ENCODE measurements around the gene ZNF333. TPM values are rescaled to one million over a fixed set of nuclear protein-coding genes. Genes with fewer than 3 reads are reported as not detected.
"Not testable (repeated sequence)": the region's sequence is repeated elsewhere in the genome, so short reads cannot be mapped to it uniquely, and the experiment has no call there.

The ZNF333 gene
- total RNA-seq, 1 donor from 2014 or later: 16.5 TPM

GRCh38 chr19:14699641-14700040 is 9.8 kb downstream of the ZNF333 start:
- no peak for DNase-seq (ENCODE audit: low spot score)

GRCh38 chr19:14700711-14701375 is 11.0 kb downstream of the ZNF333 start:
- DNase-seq (ENCODE audit: low spot score): no peak

- DNase-seq (ENCODE audit: low spot score): no peak
Observed at GRCh38 chr19:14703833-14704232, 14.0 kb downstream of the ZNF333 start.

- DNase-seq (ENCODE audit: low spot score): no peak
Observed at GRCh38 chr19:14704450-14704849, 14.6 kb downstream of the ZNF333 start.

GRCh38 chr19:14715841-14716240 is 26.0 kb downstream of the ZNF333 start:
- DNase-seq (ENCODE audit: low spot score): no peak

- no peak for DNase-seq (ENCODE audit: low spot score)
Observed at GRCh38 chr19:14718522-14719116, 28.8 kb downstream of the ZNF333 start.

- DNase-seq (ENCODE audit: low spot score): no peak
Observed at GRCh38 chr19:14719162-14719561, 29.3 kb downstream of the ZNF333 start.

- DNase-seq (ENCODE audit: low spot score): no peak
Observed at GRCh38 chr19:14722127-14722526, 32.3 kb downstream of the ZNF333 start.

- DNase-seq (ENCODE audit: low spot score): no peak
Observed at GRCh38 chr19:14728595-14728994, 38.7 kb downstream of the ZNF333 start.

- DNase-seq (ENCODE audit: low spot score): no peak
Observed at GRCh38 chr19:14731200-14731599, 41.4 kb downstream of the ZNF333 start.

GRCh38 chr19:14732510-14732909 is 42.7 kb downstream of the ZNF333 start:
- DNase-seq (ENCODE audit: low spot score): no peak

- no peak for DNase-seq (ENCODE audit: low spot score)
Observed at GRCh38 chr19:14733574-14733973, 43.7 kb downstream of the ZNF333 start.

- no peak for DNase-seq (ENCODE audit: low spot score)
Observed at GRCh38 chr19:14735915-14736314, 46.1 kb downstream of the ZNF333 start.

- no peak for DNase-seq (ENCODE audit: low spot score)
Observed at GRCh38 chr19:14746886-14747285, 57.0 kb downstream of the ZNF333 start.

GRCh38 chr19:14748601-14749000 is 58.8 kb downstream of the ZNF333 start:
- no peak for DNase-seq (ENCODE audit: low spot score)

- DNase-seq (ENCODE audit: low spot score): no peak
Observed at GRCh38 chr19:14758816-14759215, 69.0 kb downstream of the ZNF333 start.

GRCh38 chr19:14761607-14762006 is 71.8 kb downstream of the ZNF333 start:
- DNase-seq (ENCODE audit: low spot score): no peak

- DNase-seq (ENCODE audit: low spot score): no peak
Observed at GRCh38 chr19:14762111-14762510, 72.3 kb downstream of the ZNF333 start.

- DNase-seq (ENCODE audit: low spot score): no peak
Observed at GRCh38 chr19:14763497-14764145, 73.8 kb downstream of the ZNF333 start.

- DNase-seq (ENCODE audit: low spot score): no peak
Observed at GRCh38 chr19:14764401-14764800, 74.6 kb downstream of the ZNF333 start.

- DNase-seq (ENCODE audit: low spot score): not testable (repeated sequence)
Observed at GRCh38 chr19:14765403-14765802, 75.6 kb downstream of the ZNF333 start.

GRCh38 chr19:14765841-14766240 is 76.0 kb downstream of the ZNF333 start:
- DNase-seq (ENCODE audit: low spot score): not testable (repeated sequence)

- DNase-seq (ENCODE audit: low spot score): no peak
Observed at GRCh38 chr19:14767466-14767971, 77.7 kb downstream of the ZNF333 start.

All from mucosa of gallbladder (tissue), 1 donor.